Measurements from ENCODE around the gene SWSAP1.

The SWSAP1 gene

GRCh38 chr19:11416346-11417052 lies 42.0 kb downstream of the SWSAP1 start:
- DNase-seq, result no peak

- DNase-seq, result no peak
Observed at GRCh38 chr19:11418094-11418548, 43.7 kb downstream of the SWSAP1 start.

DNA sequence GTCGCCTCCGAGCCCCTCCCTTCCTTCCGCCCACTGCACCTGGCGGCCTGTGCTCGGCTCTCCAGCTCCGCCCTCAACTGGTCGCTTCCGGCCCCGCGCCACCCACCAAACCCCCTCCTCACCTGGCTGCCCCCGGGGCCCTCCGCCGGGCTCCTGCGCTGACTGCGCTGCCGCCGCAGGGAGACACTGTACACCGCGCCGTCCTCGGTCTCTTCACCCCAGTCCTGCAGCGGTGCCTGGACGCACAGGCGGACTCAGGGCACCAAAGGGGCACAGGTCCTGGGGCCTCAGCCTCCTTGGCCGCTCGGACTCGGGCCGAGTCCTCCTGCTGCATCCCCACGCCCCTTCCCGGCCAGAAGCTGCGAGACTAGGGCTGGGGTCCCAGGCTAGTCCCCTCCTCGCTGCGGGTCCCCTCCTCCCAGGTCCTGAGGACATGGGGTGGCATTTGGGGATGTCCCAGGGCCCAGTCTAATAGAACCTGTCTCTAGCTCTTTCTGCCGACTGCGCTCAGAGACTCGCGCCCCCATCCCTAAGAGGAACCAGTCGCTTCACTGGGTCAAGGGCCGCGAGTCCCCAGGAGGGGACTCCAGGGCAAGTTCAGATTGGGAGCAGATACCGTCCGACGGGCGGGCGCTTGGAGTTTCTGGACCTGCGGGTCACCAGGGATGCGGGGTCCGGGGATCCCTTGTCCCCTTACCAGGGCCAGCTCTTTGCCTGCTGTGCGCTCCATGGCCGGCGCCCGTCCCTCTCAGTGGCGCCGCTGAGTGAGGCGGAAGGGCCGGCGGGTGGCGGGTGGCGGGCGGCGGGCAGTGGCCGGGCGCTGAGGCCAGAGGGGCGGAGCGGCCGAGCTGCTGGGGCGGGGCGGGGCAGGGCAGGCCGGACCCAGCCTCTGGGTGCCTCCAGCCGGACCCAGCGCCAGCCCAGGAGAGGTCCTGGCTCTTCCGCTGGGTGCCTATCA lies 44.4 kb downstream of the SWSAP1 start, which contains the start of gene RGL3:
Gene RGL3 (minus strand): TSS at position 766 of the 958 bp plus-strand sequence. CDS start 36 bp downstream, at position 730.
- peak; percentile 89 for DNase-seq

- peak; percentile 70 for DNase-seq
Observed at GRCh38 chr19:11420429-11421370, 46.2 kb downstream of the SWSAP1 start.

- peak; percentile 83 for DNase-seq
Observed at GRCh38 chr19:11421371-11422098, 47.1 kb downstream of the SWSAP1 start.

- DNase-seq, result peak; percentile 93
Observed at GRCh38 chr19:11422163-11423065, 47.9 kb downstream of the SWSAP1 start.

- DNase-seq, result no peak
Observed at GRCh38 chr19:11423164-11423790, 48.8 kb downstream of the SWSAP1 start.

DNA sequence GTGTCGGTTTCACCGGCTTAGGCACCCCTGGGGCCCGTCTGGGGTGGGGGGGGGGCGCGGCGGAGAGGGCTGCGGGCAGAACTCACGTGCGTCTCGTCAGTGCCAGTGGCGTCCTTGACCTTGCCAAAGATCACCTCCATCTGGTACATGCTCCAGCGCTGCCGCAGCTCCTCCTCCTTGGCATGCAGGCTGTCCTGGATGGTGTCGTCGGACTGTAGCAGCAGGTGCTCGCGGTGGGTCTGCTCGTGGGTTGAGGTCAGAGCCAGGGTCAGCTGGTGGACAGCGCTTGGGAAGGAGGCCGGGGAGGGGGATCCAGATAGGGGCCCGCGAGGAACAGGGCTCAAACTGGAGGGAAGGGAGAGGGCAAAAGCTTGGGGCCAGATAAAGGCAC lies 49.3 kb downstream of the SWSAP1 start:
- no peak for DNase-seq
